ENCODE measurements around the gene SLC43A1.

SLC43A1 gene

DNA sequence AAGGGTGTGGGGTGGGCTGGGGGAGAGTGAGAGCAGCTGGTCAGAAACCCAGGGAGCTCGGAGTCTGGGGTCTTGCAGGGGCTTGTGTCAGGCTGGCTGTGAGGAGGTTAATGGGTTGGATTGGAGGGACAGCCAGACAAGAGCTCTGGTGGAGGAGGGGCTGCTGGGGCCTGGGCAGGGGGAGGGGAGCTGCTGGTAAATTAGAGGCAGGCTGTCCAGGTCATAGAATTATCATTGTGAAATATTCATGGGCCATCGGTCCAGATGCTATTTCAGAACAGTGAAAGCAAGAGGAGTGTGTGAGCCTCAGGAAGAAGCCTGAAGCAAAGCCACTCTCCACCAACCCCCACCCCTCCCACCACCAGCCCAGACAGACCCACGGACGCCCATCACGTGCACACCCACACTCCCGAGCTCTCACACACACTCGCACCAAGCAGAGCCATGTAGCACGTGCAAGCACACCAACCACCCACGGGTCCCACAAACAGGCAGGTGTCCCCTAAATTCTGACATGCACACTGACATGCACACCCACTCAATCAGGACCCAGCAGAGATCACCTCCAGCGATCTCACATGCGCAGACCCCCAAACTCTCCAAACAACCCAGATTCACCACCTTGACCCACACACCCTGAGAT lies 36.4 kb downstream of the SLC43A1 start:
- H3K36me3 ChIP-seq (replicated peaks in 1 of 2; ENCODE audit: control insufficient read depth in 2 of 2, insufficient read depth in 2 of 2, low read length in 2 of 2) = no peaks in the 10 kb centered on the region
- no CpG with 5 or more reads among the region's 11 CpGs for WGBS, 2 donors (ENCODE audit: extremely low coverage in 2 of 2, insufficient read length in 2 of 2, insufficient replicate concordance in 1 of 2)
- no peaks in the 10 kb centered on the region for H3K79me1 ChIP-seq (ENCODE audit: low read depth, low read length)
- DNase-seq (ENCODE audit: low spot score) = no peak
- no peak overlapping the region for H4K91ac ChIP-seq (ENCODE audit: low read depth, low read length, poor library complexity)
- H3K4ac ChIP-seq (ENCODE audit: low read length) = no peak overlapping the region
- H2BK120ac ChIP-seq (ENCODE audit: low read depth, low read length) = no peak overlapping the region
- no peak overlapping the region for H3K14ac ChIP-seq (ENCODE audit: low read length)
- H3K4me2 ChIP-seq (ENCODE audit: insufficient read depth, low read length, poor library complexity, severe bottlenecking) = no peak overlapping the region
- H3K18ac ChIP-seq (ENCODE audit: low read length) = peak overlapping the region; percentile 32
- no peak overlapping the region for H3K27ac ChIP-seq (replicated peaks; ENCODE audit: low read length)
- peaks cover 15 to 29% of the 10 kb centered on the region in 2 donors for H3K4me1 ChIP-seq (ENCODE audit: control insufficient read depth in 2 of 2, insufficient read depth in 1 of 2, low read depth in 1 of 2, low read length in 2 of 2)
- H3K9ac ChIP-seq (ENCODE audit: low read depth, low read length, poor library complexity) = peak overlapping the region; percentile 57
- no peak overlapping the region for H3K23ac ChIP-seq (ENCODE audit: low read depth, low read length, poor library complexity)
- H2AK5ac ChIP-seq (ENCODE audit: low read depth, low read length) = no peak overlapping the region
- peak overlapping the region; percentile 56 for H2AFZ ChIP-seq (ENCODE audit: low read length)
- peak overlapping the region; percentile 10 for H2BK15ac ChIP-seq (ENCODE audit: low read length)
- no peak overlapping the region for H2BK12ac ChIP-seq (ENCODE audit: low read length)
- H3K4me3 ChIP-seq (ENCODE audit: low read length in 2 of 2) = peak overlapping the region in 1 of 2 donors; percentile 6
- H3K27me3 ChIP-seq (ENCODE audit: control insufficient read depth in 3 of 3, insufficient read depth in 3 of 3, low read depth in 1 of 3, low read length in 3 of 3) = peaks cover 8 to 74% (median 14%) of the 10 kb centered on the region in 3 experiments
- H3K9me3 ChIP-seq (replicated peaks in 1 of 2; ENCODE audit: control insufficient read depth in 2 of 2, insufficient read depth in 1 of 2, low read depth in 1 of 2, low read length in 2 of 2) = no peaks in the 10 kb centered on the region
- H2BK5ac ChIP-seq (ENCODE audit: low read length) = peak overlapping the region; percentile 20
- H4K8ac ChIP-seq (ENCODE audit: low read depth, low read length) = no peak overlapping the region

DNA sequence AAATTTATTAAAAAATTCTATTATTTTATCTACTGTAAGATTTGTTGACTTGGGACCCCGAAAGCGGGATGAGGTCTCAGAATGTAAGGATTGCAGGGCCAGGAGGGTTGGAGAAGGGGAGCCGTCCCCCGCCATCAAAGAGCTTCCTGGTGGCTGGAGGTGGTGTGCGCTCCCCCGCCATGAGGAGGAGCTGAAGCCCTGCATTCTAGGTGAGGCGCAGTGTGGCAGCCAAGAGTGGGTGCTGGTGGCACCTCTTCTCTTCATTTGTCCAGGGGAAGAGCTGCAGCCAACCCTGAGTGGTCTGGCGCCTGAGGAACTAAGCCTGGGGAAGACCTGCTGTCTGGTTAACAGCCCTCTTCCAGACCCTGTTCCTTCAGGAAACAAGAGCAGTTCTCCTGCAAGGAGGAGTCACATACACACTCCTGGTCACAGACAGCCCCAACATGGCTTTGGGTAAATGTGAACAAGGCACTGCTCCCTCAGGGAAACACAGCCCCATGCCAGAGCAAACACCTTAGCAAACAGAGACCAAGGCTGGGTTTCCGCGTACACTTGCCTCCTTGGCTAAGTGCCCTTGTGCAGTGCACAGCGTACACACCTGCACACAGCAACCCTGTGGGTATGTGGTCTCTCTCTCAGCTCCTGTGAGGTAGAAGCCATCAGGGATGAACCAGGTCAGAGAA lies 37.9 kb downstream of the SLC43A1 start:
- H4K91ac ChIP-seq (ENCODE audit: low read depth, low read length, poor library complexity) = no peak overlapping the region
- H3K36me3 ChIP-seq (replicated peaks in 1 of 2; ENCODE audit: control insufficient read depth in 2 of 2, insufficient read depth in 2 of 2, low read length in 2 of 2) = peaks cover 0 to under 1% of the 10 kb centered on the region in 2 donors
- no peaks in the 10 kb centered on the region for H3K79me1 ChIP-seq (ENCODE audit: low read depth, low read length)
- no peak overlapping the region for H2AFZ ChIP-seq (ENCODE audit: low read length)
- H2BK12ac ChIP-seq (ENCODE audit: low read length) = no peak overlapping the region
- no peak overlapping the region for H2AK5ac ChIP-seq (ENCODE audit: low read depth, low read length)
- H3K4me1 ChIP-seq (ENCODE audit: control insufficient read depth in 2 of 2, insufficient read depth in 1 of 2, low read depth in 1 of 2, low read length in 2 of 2) = peaks cover 13 to 34% of the 10 kb centered on the region in 2 donors
- no peak for DNase-seq (ENCODE audit: low spot score)
- no peak overlapping the region for H2BK5ac ChIP-seq (ENCODE audit: low read length)
- H3K23ac ChIP-seq (ENCODE audit: low read depth, low read length, poor library complexity) = no peak overlapping the region
- H3K9me3 ChIP-seq (replicated peaks in 1 of 2; ENCODE audit: control insufficient read depth in 2 of 2, insufficient read depth in 1 of 2, low read depth in 1 of 2, low read length in 2 of 2) = no peaks in the 10 kb centered on the region
- no peak overlapping the region for H2BK15ac ChIP-seq (ENCODE audit: low read length)
- H4K8ac ChIP-seq (ENCODE audit: low read depth, low read length) = no peak overlapping the region
- no peak overlapping the region for H3K18ac ChIP-seq (ENCODE audit: low read length)
- peaks cover 8 to 71% (median 14%) of the 10 kb centered on the region in 3 experiments for H3K27me3 ChIP-seq (ENCODE audit: control insufficient read depth in 3 of 3, insufficient read depth in 3 of 3, low read depth in 1 of 3, low read length in 3 of 3)
- H3K4me2 ChIP-seq (ENCODE audit: insufficient read depth, low read length, poor library complexity, severe bottlenecking) = no peak overlapping the region
- H3K27ac ChIP-seq (replicated peaks; ENCODE audit: low read length) = no peak overlapping the region
- no peak overlapping the region for H3K4me3 ChIP-seq (ENCODE audit: low read length in 2 of 2)
- no peak overlapping the region for H3K9ac ChIP-seq (ENCODE audit: low read depth, low read length, poor library complexity)
- H3K14ac ChIP-seq (ENCODE audit: low read length) = no peak overlapping the region
- no CpG with 5 or more reads among the region's 11 CpGs for WGBS, 2 donors (ENCODE audit: extremely low coverage in 2 of 2, insufficient read length in 2 of 2, insufficient replicate concordance in 1 of 2)
- no peak overlapping the region for H3K4ac ChIP-seq (ENCODE audit: low read length)
- H2BK120ac ChIP-seq (ENCODE audit: low read depth, low read length) = no peak overlapping the region

DNA sequence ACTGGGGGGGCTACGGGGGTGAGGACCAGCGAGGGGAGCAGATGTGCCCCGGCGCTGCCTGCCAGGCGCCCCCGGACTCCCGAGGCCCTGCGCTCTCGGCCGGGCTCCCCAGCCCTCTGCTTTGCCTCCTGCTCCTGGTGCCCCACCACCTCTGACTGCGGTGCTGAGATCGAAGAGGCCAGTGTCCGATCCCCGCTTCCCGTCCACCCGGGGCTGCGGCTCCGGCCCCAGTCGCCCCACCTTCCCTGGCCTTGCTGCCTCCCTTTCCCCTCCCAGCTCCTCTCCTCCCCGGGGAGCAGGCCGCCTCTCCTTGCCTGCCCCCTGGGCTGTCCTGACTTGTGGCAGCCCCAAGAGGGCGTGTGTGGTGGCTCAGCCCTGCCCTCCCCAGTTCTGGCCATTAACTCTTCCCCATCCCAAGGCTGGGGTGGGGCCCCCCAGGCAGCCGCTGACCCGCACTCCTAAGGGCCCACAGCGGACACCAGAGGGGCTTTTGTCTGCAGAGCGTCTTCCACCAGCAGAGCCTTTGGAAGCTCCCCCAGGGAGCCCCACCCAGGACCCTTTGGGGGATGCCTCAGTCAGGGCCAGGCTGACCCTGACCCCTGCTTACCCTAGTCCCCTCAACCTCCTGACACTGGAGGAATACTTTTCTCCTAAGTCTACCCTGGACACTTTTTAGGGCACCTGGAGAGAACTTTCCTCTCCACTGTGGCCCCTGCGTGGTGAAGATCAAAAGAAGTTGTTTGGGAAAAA lies 38.6 kb downstream of the SLC43A1 start:
- Histone ChIP-seq H3K4me1 (ENCODE audit: control insufficient read depth in 2 of 2, insufficient read depth in 1 of 2, low read depth in 1 of 2, low read length in 2 of 2) (peaks cover 10 to 30% of the 10 kb centered on the region in 2 donors), H2AFZ (ENCODE audit: low read length) (no peak overlapping the region), H2AK5ac (ENCODE audit: low read depth, low read length) (no peak overlapping the region), H4K91ac (ENCODE audit: low read depth, low read length, poor library complexity) (no peak overlapping the region), H3K18ac (ENCODE audit: low read length) (peak overlapping the region; percentile 87), H3K23ac (ENCODE audit: low read depth, low read length, poor library complexity) (peak overlapping the region; percentile 59), H3K4ac (ENCODE audit: low read length) (no peak overlapping the region), H2BK12ac (ENCODE audit: low read length) (peak overlapping the region; percentile 48), H3K4me2 (ENCODE audit: insufficient read depth, low read length, poor library complexity, severe bottlenecking) (peak overlapping the region; percentile 81), H2BK15ac (ENCODE audit: low read length) (no peak overlapping the region), H3K27me3 (ENCODE audit: control insufficient read depth in 3 of 3, insufficient read depth in 3 of 3, low read depth in 1 of 3, low read length in 3 of 3) (peaks cover 4 to 64% (median 9%) of the 10 kb centered on the region in 3 experiments), H3K36me3 (replicated peaks in 1 of 2; ENCODE audit: control insufficient read depth in 2 of 2, insufficient read depth in 2 of 2, low read length in 2 of 2) (peaks cover 0 to 7% of the 10 kb centered on the region in 2 donors), H3K9me3 (replicated peaks in 1 of 2; ENCODE audit: control insufficient read depth in 2 of 2, insufficient read depth in 1 of 2, low read depth in 1 of 2, low read length in 2 of 2) (no peaks in the 10 kb centered on the region), H3K79me1 (ENCODE audit: low read depth, low read length) (no peaks in the 10 kb centered on the region), H3K27ac (replicated peaks; ENCODE audit: low read length) (no peak overlapping the region), H3K9ac (ENCODE audit: low read depth, low read length, poor library complexity) (peak overlapping the region; percentile 90), H2BK5ac (ENCODE audit: low read length) (peak overlapping the region; percentile 12), H3K14ac (ENCODE audit: low read length) (peak overlapping the region; percentile 58), H4K8ac (ENCODE audit: low read depth, low read length) (no peak overlapping the region), H3K4me3 (ENCODE audit: low read length in 2 of 2) (peak overlapping the region in 1 of 2 donors; percentile 60), H2BK120ac (ENCODE audit: low read depth, low read length) (no peak overlapping the region)
- DNase-seq (ENCODE audit: low spot score) = no peak
- no CpG with 5 or more reads among the region's 27 CpGs for WGBS, 2 donors (ENCODE audit: extremely low coverage in 2 of 2, insufficient read length in 2 of 2, insufficient replicate concordance in 1 of 2)
